Panc1 (cell line): ENCODE data around the gene NSD1. TPM values are rescaled to one million over a fixed set of nuclear protein-coding genes. Genes with fewer than 3 reads are reported as not detected.

Source experiments
- ATAC-seq: fragments of 200-7000 bp; cut with Tn5 transposase; 2 replicates; pipeline ENCODE4 v1.9.1; 2020; ENCODE audit warnings: mild to moderate bottlenecking, moderate library complexity
- BruUV-seq: library from RNA; stranded (reverse); fragments of 400-500 nt; replicated peaks from 2 replicates; lab custom pipeline; 2021; lab: Mats Ljungman, UMichigan
- CTCF ChIA-PET: fragments of 300-600 bp; sonication (Branson Sonifier 250); formaldehyde crosslinking; loops from one replicate; lab custom pipeline; 2022; ENCODE audit warnings: antibody characterized with exemption; lab: Charles Lee
- POLR2A ChIA-PET: fragments of 300-600 bp; sonication (Branson Sonifier 250); formaldehyde crosslinking; loops from one replicate; lab custom pipeline; 2022; ENCODE audit warnings: antibody characterized with exemption; lab: Charles Lee
- DNase-seq: peaks from one replicate; pipeline ENCODE4 v3.0.0-alpha.2; 2010; ENCODE audit warnings: low read depth, low spot score
- H3K27ac ChIP-seq: 2 replicates; pipeline ENCODE4 v1.5.1; 2011; ENCODE audit warnings: mild to moderate bottlenecking, low read length, inconsistent platforms
- H3K27me3 ChIP-seq: fragments of 200-500 bp; sonication (Bioruptor generic); 2 replicates; pipeline ENCODE4 v1.6.0; 2014; ENCODE audit warnings: low read length, inconsistent platforms; ENCODE audit not compliant: control insufficient read depth, insufficient read depth
- H3K36me3 ChIP-seq: fragments of 200-500 bp; sonication (Bioruptor generic); 2 replicates; pipeline ENCODE4 v1.5.1; 2014; ENCODE audit warnings: inconsistent platforms, mild to moderate bottlenecking, low read length, moderate library complexity; ENCODE audit not compliant: control insufficient read depth, insufficient read depth
- H3K4me1 ChIP-seq: 2 replicates; pipeline ENCODE4 v1.5.1; 2011; ENCODE audit warnings: inconsistent platforms, mild to moderate bottlenecking, low read length, moderate library complexity; ENCODE audit not compliant: control insufficient read depth, insufficient read depth
- H3K4me3 ChIP-seq, 2 experiments: 2 replicates each; pipeline ENCODE4 v1.5.1; 2011 to 2012; ENCODE audit warnings: low read depth in 2 of 2, low read length in 2 of 2, mild to moderate bottlenecking in 2 of 2, inconsistent platforms in 1 of 2, moderate library complexity in 1 of 2
- H3K9me3 ChIP-seq: fragments of 200-500 bp; sonication (Bioruptor generic); 2 replicates; pipeline ENCODE4 v1.5.1; 2014; ENCODE audit warnings: low read depth, mild to moderate bottlenecking, inconsistent platforms, low read length, moderate library complexity; ENCODE audit not compliant: control insufficient read depth, insufficient read depth
- CTCF ChIP-seq: fragments of 450-650 bp; IDR thresholded peaks from 2 replicates; pipeline ENCODE4 v1.5.1; 2017; ENCODE audit warnings: mild to moderate bottlenecking
- POLR2AphosphoS5 ChIP-seq: IDR thresholded peaks from 2 replicates; pipeline ENCODE4 v1.6.1; 2012; ENCODE audit warnings: mild to moderate bottlenecking, low read depth, low read length, moderate library complexity
- REST ChIP-seq, 2 experiments: IDR thresholded peaks; 2 replicates each; pipeline ENCODE4 v1.6.1; 2011 to 2012; ENCODE audit warnings: low read depth in 2 of 2, control low read depth in 1 of 2, low read length in 1 of 2, mild to moderate bottlenecking in 1 of 2, moderate library complexity in 1 of 2; ENCODE audit not compliant: insufficient read depth in 1 of 2
- SIN3A ChIP-seq: IDR thresholded peaks from 2 replicates; pipeline ENCODE4 v1.6.1; 2012; ENCODE audit warnings: low read depth, mild to moderate bottlenecking, low read length, moderate library complexity, borderline replicate concordance; ENCODE audit not compliant: insufficient read depth
- TCF7L2 ChIP-seq: IDR thresholded peaks from 2 replicates; pipeline ENCODE4 v1.6.1; 2011; ENCODE audit warnings: mild to moderate bottlenecking, low read depth, low read length, inconsistent platforms
- in situ Hi-C: cut with HindIII; loops from 2 replicates; pipeline ENCODE4 v1.10.0; 2016; ENCODE audit warnings: low sequenced_read_pairs, low pct_unique_long_range_greater_than_20kb
- intact Hi-C: fragments of 100-400 bp; cut with micrococcal nuclease; formaldehyde crosslinking; loops from one replicate; pipeline ENCODE4 v1.10.0; 2022; ENCODE audit not compliant: unreplicated experiment
- total RNA-seq: library from RNA; stranded (reverse); gene quantifications from one replicate; pipeline ENCODE4 v1.2.1, GENCODE V29; 2021; ENCODE audit not compliant: unreplicated experiment

NSD1 gene
- total RNA-seq, 1 experiment from 2014 or later = 58.7 TPM

- H3K27ac ChIP-seq = no peak overlapping the region
- BruUV-seq = no TSS peak
- H3K9me3 ChIP-seq = no peaks in the 10 kb centered on the region
- no peak overlapping the region for H3K4me3 ChIP-seq
- intact Hi-C loops = no loop called here
- peaks cover 4% of the 10 kb centered on the region; the same call in 1 of the 2 replicates for H3K4me1 ChIP-seq
- ChIA-PET CTCF (no interaction called here), POLR2A (no interaction called here)
- H3K27me3 ChIP-seq = no peaks in the 10 kb centered on the region
- H3K36me3 ChIP-seq = no peaks in the 10 kb centered on the region
- in situ Hi-C loops = no loop called here
- DNase-seq = no peak
- TF ChIP-seq POLR2AphosphoS5 = no peak
- TF ChIP-seq TCF7L2 = no peak
- TF ChIP-seq CTCF = no peak
- TF ChIP-seq REST (IDR thresholded peaks at IDR 0.05; ENCODE audit: insufficient read depth in 1 of 2, low read depth in 2 of 2, low read length in 1 of 2) = no peak
- no peak for TF ChIP-seq SIN3A
- ATAC-seq = no peak
Observed at GRCh38 chr5:177091232-177091631, 42.3 kb upstream of the NSD1 start.

GRCh38 chr5:177092178-177093081 lies 41.1 kb upstream of the NSD1 start:
- ATAC-seq (no peak), DNase-seq (no peak)
- POLR2A ChIA-PET = no interaction called here
- Histone ChIP-seq H3K27ac (no peak overlapping the region), H3K36me3 (no peaks in the 10 kb centered on the region), H3K9me3 (no peaks in the 10 kb centered on the region), H3K4me1 (peaks cover 4% of the 10 kb centered on the region; the same call in 1 of the 2 replicates), H3K4me3 (no peak overlapping the region), H3K27me3 (no peaks in the 10 kb centered on the region)
- in situ Hi-C loops (no loop called here), intact Hi-C loops (no loop called here)
- no peak for TF ChIP-seq REST (IDR thresholded peaks at IDR 0.05; ENCODE audit: insufficient read depth in 1 of 2, low read depth in 2 of 2, low read length in 1 of 2)
- no peak for TF ChIP-seq TCF7L2
- TF ChIP-seq SIN3A = no peak
- TF ChIP-seq CTCF = no peak
- no peak for TF ChIP-seq POLR2AphosphoS5
- CTCF ChIA-PET = no interaction called here
- BruUV-seq = no TSS peak
